CD14-positive monocyte (primary cell): Measurements from ENCODE around the gene GPHN. TPM values are rescaled to one million over a fixed set of nuclear protein-coding genes. Genes with fewer than 3 reads are reported as not detected.

Source experiments
- DNase-seq, 3 donors: peaks; one replicate each; pipeline ENCODE4 v3.0.0-alpha.2; 2011 to 2022
- H2AFZ ChIP-seq: 2 replicates; pipeline ENCODE4 v1.6.0; 2012; ENCODE audit warnings: mild to moderate bottlenecking, low read depth, low read length, inconsistent platforms; ENCODE audit not compliant: insufficient read depth, poor library complexity, severe bottlenecking
- H3K27ac ChIP-seq, 2 donors: 1 replicate in 1 of 2; 2 replicates in 1 of 2; pipeline ENCODE4 v1.5.1; 2012 to 2013; ENCODE audit warnings: low read length in 2 of 2, control low read depth in 1 of 2, inconsistent platforms in 1 of 2, low read depth in 1 of 2, mild to moderate bottlenecking in 1 of 2
- H3K27me3 ChIP-seq, 2 donors: one replicate each; pipeline versions ENCODE4 v1.6.0 to v1.6.1; 2011 to 2013; ENCODE audit warnings: low read length in 2 of 2; ENCODE audit not compliant: control insufficient read depth in 2 of 2, insufficient read depth in 2 of 2
- H3K36me3 ChIP-seq, 2 donors: replicated peaks in 1 of 2; 1 replicate in 1 of 2; 2 replicates in 1 of 2; pipeline versions ENCODE4 v1.5.1 to v1.6.1; 2012 to 2013; ENCODE audit warnings: low read length in 2 of 2, control low read depth in 1 of 2, inconsistent platforms in 1 of 2, mild to moderate bottlenecking in 1 of 2; ENCODE audit not compliant: insufficient read depth in 2 of 2, control insufficient read depth in 1 of 2
- H3K4me1 ChIP-seq, 2 donors: 1 replicate in 1 of 2; 2 replicates in 1 of 2; pipeline versions ENCODE4 v1.5.1 to v1.6.1; 2012 to 2013; ENCODE audit warnings: low read length in 2 of 2, control low read depth in 1 of 2, inconsistent platforms in 1 of 2, mild to moderate bottlenecking in 1 of 2, moderate library complexity in 1 of 2; ENCODE audit not compliant: insufficient read depth in 2 of 2, control insufficient read depth in 1 of 2
- H3K4me2 ChIP-seq: replicated peaks from 2 replicates; pipeline ENCODE3; 2012; ENCODE audit warnings: low read length, moderate library complexity, mild to moderate bottlenecking; ENCODE audit not compliant: poor library complexity, severe bottlenecking; ENCODE audit errors: extremely low read depth
- H3K4me3 ChIP-seq, 3 experiments: fragments of 200-600 bp in 1 of 3; sonication (generic) in 1 of 3; replicated peaks in 1 of 3; 1 replicate in 2 of 3; 2 replicates in 1 of 3; pipeline ENCODE4 v1.5.1; 2011 to 2013; ENCODE audit warnings: low read length in 3 of 3, mild to moderate bottlenecking in 3 of 3, control low read depth in 2 of 3, low read depth in 2 of 3, inconsistent platforms in 1 of 3, moderate library complexity in 1 of 3
- H3K79me2 ChIP-seq: 2 replicates; pipeline ENCODE4 v1.6.0; 2012; ENCODE audit warnings: mild to moderate bottlenecking, control low read depth, inconsistent platforms, low read length, moderate library complexity; ENCODE audit not compliant: insufficient read depth
- H3K9ac ChIP-seq: 2 replicates; pipeline ENCODE4 v1.6.0; 2017; ENCODE audit warnings: low read length, mild to moderate bottlenecking; ENCODE audit not compliant: insufficient read depth, poor library complexity, severe bottlenecking
- H3K9me3 ChIP-seq, 2 donors: replicated peaks in 1 of 2; 1 replicate in 1 of 2; 2 replicates in 1 of 2; pipeline versions ENCODE4 v1.5.1 to v1.6.1; 2012 to 2013; ENCODE audit warnings: low read length in 2 of 2, control low read depth in 1 of 2; ENCODE audit not compliant: control insufficient read depth in 1 of 2, insufficient read depth in 1 of 2
- H4K20me1 ChIP-seq: 2 replicates; pipeline ENCODE4 v1.6.0; 2012; ENCODE audit warnings: mild to moderate bottlenecking, low read length, control low read depth, moderate library complexity; ENCODE audit not compliant: insufficient read depth
- H3K27ac Mint-ChIP-seq, 7 donors: one replicate each; pipeline ENCODE4 v1.8.0; 2020; ENCODE audit warnings: mild to moderate bottlenecking in 7 of 7, mixed read lengths in 7 of 7, moderate library complexity in 6 of 7, inconsistent platforms in 2 of 7
- H3K27me3 Mint-ChIP-seq, 3 donors: one replicate each; pipeline ENCODE4 v1.8.0; 2021 to 2022; ENCODE audit warnings: low read depth in 3 of 3, mild to moderate bottlenecking in 3 of 3, mixed read lengths in 3 of 3, moderate library complexity in 3 of 3, inconsistent platforms in 1 of 3
- H3K36me3 Mint-ChIP-seq, 2 donors: one replicate each; pipeline ENCODE4 v1.8.0; 2020; ENCODE audit warnings: mixed read lengths in 2 of 2, inconsistent platforms in 1 of 2, mild to moderate bottlenecking in 1 of 2
- H3K4me1 Mint-ChIP-seq: one replicate; pipeline ENCODE4 v1.8.0; 2020; ENCODE audit warnings: mild to moderate bottlenecking, mixed read lengths
- H3K4me3 Mint-ChIP-seq, 2 donors: one replicate each; pipeline ENCODE4 v1.8.0; 2020; ENCODE audit warnings: mild to moderate bottlenecking in 2 of 2, mixed read lengths in 2 of 2, moderate library complexity in 1 of 2
- H3K9me3 Mint-ChIP-seq, 7 donors: one replicate each; pipeline ENCODE4 v1.8.0; 2020 to 2022; ENCODE audit warnings: mixed read lengths in 7 of 7, mild to moderate bottlenecking in 6 of 7, moderate library complexity in 6 of 7, inconsistent platforms in 2 of 7
- WGBS: methylation state at CpG from one replicate; pipeline ENCODE4 v1.1.5; 2013; ENCODE audit warnings: missing lambda C conversion rate; ENCODE audit not compliant: insufficient coverage; 5-methylcytosine and 5-hydroxymethylcytosine counted together
- intact Hi-C, 2 donors: fragments of 100-400 bp; cut with micrococcal nuclease; formaldehyde crosslinking; loops; one replicate each; pipeline versions ENCODE4 v1.15.0 to v1.15.1; 2023
- polyA plus RNA-seq, 3 donors: library from polyadenylated mRNA; depleted of rRNA in 1 of 3; unstranded in 2 of 3; stranded (reverse) in 1 of 3; fragments of 300-500 nt in 2 of 3; fragments of >200 nt in 1 of 3; fragmentation: Illumina TruSeq in 2 of 3; gene quantifications; 1 replicate in 2 of 3; 2 replicates in 1 of 3; pipeline ENCODE4 v1.2.3, GENCODE V29; 2012 to 2021
- TF ChIP-seq, protein P1 (sequence below): fragments of 200-600 bp; IDR thresholded peaks from one replicate; pipeline ENCODE4 v1.8.0; 2022; ENCODE audit warnings: antibody characterized with exemption, mild to moderate bottlenecking

Gene GPHN
- polyA plus RNA-seq, 3 donors = 1.9 to 3.1 (median 3.0) TPM

- Histone ChIP-seq H4K20me1 (no peaks in the 10 kb centered on the region), H3K4me3 (no peak overlapping the region), H2AFZ (no peak overlapping the region), H3K79me2 (no peaks in the 10 kb centered on the region), H3K27ac (no peak overlapping the region), H3K27me3 (no peaks in the 10 kb centered on the region), H3K4me2 (no peak overlapping the region), H3K4me1 (no peaks in the 10 kb centered on the region), H3K9ac (no peak overlapping the region), H3K36me3 (no peaks in the 10 kb centered on the region), H3K9me3 (no peaks in the 10 kb centered on the region)
- H3K27ac Mint-ChIP-seq = no peak overlapping the region
- H3K27me3 Mint-ChIP-seq = peaks cover 0 to 6% (median 0%) of the 10 kb centered on the region in 3 donors
- TF ChIP-seq, protein P1, sequence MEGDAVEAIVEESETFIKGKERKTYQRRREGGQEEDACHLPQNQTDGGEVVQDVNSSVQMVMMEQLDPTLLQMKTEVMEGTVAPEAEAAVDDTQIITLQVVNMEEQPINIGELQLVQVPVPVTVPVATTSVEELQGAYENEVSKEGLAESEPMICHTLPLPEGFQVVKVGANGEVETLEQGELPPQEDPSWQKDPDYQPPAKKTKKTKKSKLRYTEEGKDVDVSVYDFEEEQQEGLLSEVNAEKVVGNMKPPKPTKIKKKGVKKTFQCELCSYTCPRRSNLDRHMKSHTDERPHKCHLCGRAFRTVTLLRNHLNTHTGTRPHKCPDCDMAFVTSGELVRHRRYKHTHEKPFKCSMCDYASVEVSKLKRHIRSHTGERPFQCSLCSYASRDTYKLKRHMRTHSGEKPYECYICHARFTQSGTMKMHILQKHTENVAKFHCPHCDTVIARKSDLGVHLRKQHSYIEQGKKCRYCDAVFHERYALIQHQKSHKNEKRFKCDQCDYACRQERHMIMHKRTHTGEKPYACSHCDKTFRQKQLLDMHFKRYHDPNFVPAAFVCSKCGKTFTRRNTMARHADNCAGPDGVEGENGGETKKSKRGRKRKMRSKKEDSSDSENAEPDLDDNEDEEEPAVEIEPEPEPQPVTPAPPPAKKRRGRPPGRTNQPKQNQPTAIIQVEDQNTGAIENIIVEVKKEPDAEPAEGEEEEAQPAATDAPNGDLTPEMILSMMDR = peak; percentile 40
- no peaks in the 10 kb centered on the region for H3K36me3 Mint-ChIP-seq
- DNase-seq = no peak
- H3K4me1 Mint-ChIP-seq = no peaks in the 10 kb centered on the region
- intact Hi-C loops = no loop called here
- H3K9me3 Mint-ChIP-seq = no peaks in the 10 kb centered on the region
- H3K4me3 Mint-ChIP-seq = no peak overlapping the region
These were observed 629.9 kb downstream of the GPHN start for GRCh38 chr14:67137744-67138371.

- Histone ChIP-seq H2AFZ (no peak overlapping the region), H3K27me3 (no peaks in the 10 kb centered on the region), H3K9ac (no peak overlapping the region), H3K4me1 (no peaks in the 10 kb centered on the region), H3K9me3 (no peaks in the 10 kb centered on the region), H3K4me3 (no peak overlapping the region), H4K20me1 (no peaks in the 10 kb centered on the region), H3K27ac (no peak overlapping the region), H3K36me3 (no peaks in the 10 kb centered on the region), H3K4me2 (no peak overlapping the region), H3K79me2 (no peaks in the 10 kb centered on the region)
- intact Hi-C loops = no loop called here
- DNase-seq = no peak
- no CpG with 5 or more reads among the region's 2 CpGs for WGBS
- no peak overlapping the region for H3K4me3 Mint-ChIP-seq
- peaks cover 0 to 4% (median 0%) of the 10 kb centered on the region in 3 donors for H3K27me3 Mint-ChIP-seq
- H3K9me3 Mint-ChIP-seq = no peaks in the 10 kb centered on the region
- no peaks in the 10 kb centered on the region for H3K36me3 Mint-ChIP-seq
- no peak overlapping the region for H3K27ac Mint-ChIP-seq
- H3K4me1 Mint-ChIP-seq = no peaks in the 10 kb centered on the region
- TF ChIP-seq, protein P1 = no peak
These were observed 632.6 kb downstream of the GPHN start for GRCh38 chr14:67140556-67140955.
